T-helper 22 cell (primary cell): Measurements from ENCODE around the gene TMEM98.
"Not testable (repeated sequence)": the region's sequence is repeated elsewhere in the genome, so short reads cannot be mapped to it uniquely, and the experiment has no call there.

ENCODE experiments used
- DNase-seq: peaks from one replicate; pipeline ENCODE4 v3.0.0-alpha.2; 2020; ENCODE audit warnings: low read depth

TMEM98 gene

GRCh38 chr17:32985050-32985756 is 57.2 kb downstream of the TMEM98 start:
- DNase-seq: no peak

GRCh38 chr17:32987453-32987805 is 59.5 kb downstream of the TMEM98 start:
- DNase-seq: not testable (repeated sequence)

- not testable (repeated sequence) for DNase-seq
These were observed 59.9 kb downstream of the TMEM98 start for GRCh38 chr17:32987868-32988267.

GRCh38 chr17:32988481-32989101 is 60.6 kb downstream of the TMEM98 start:
- no peak for DNase-seq

GRCh38 chr17:32992321-32993033 is 64.5 kb downstream of the TMEM98 start:
- no peak for DNase-seq

GRCh38 chr17:32993977-32994376 is 66.0 kb downstream of the TMEM98 start:
- DNase-seq: no peak
